GM18907 (cell line): ENCODE results near the gene PDCD1LG2.

Experiments used
- ATAC-seq: cut with Tn5 transposase; IDR thresholded peaks from one replicate; pipeline ENCODE4 v1.9.1; 2021; ENCODE audit warnings: mild to moderate bottlenecking, moderate library complexity; ENCODE audit not compliant: unreplicated experiment

PDCD1LG2 gene

GRCh38 chr9:5529683-5530221 is 19.4 kb downstream of the PDCD1LG2 start:
- ATAC-seq: peak; percentile 55

GRCh38 chr9:5531101-5531882 is 21.0 kb downstream of the PDCD1LG2 start:
- ATAC-seq: peak; percentile 43

- ATAC-seq: no peak
Observed at GRCh38 chr9:5532306-5532705, 22.0 kb downstream of the PDCD1LG2 start.

- no peak for ATAC-seq
Observed at GRCh38 chr9:5532790-5533189, 22.5 kb downstream of the PDCD1LG2 start.

GRCh38 chr9:5536684-5537083 is 26.4 kb downstream of the PDCD1LG2 start:
- ATAC-seq: peak; percentile 47

GRCh38 chr9:5543875-5544702 is 33.8 kb downstream of the PDCD1LG2 start:
- no peak for ATAC-seq

GRCh38 chr9:5549658-5550650 is 39.6 kb downstream of the PDCD1LG2 start:
- no peak for ATAC-seq

GRCh38 chr9:5551368-5552150 is 41.2 kb downstream of the PDCD1LG2 start:
- no peak for ATAC-seq

GRCh38 chr9:5552301-5552700 is 42.0 kb downstream of the PDCD1LG2 start:
- ATAC-seq: no peak

GRCh38 chr9:5553211-5553610 is 42.9 kb downstream of the PDCD1LG2 start:
- ATAC-seq: no peak

GRCh38 chr9:5554254-5554653 is 43.9 kb downstream of the PDCD1LG2 start:
- no peak for ATAC-seq

GRCh38 chr9:5556101-5556705 is 45.9 kb downstream of the PDCD1LG2 start:
- no peak for ATAC-seq

- ATAC-seq: peak; percentile 73
Observed at GRCh38 chr9:5557606-5558587, 47.6 kb downstream of the PDCD1LG2 start.

- no peak for ATAC-seq
Observed at GRCh38 chr9:5559659-5560058, 49.3 kb downstream of the PDCD1LG2 start.

GRCh38 chr9:5560443-5561100 is 50.2 kb downstream of the PDCD1LG2 start:
- ATAC-seq: no peak

GRCh38 chr9:5561828-5562488 is 51.6 kb downstream of the PDCD1LG2 start:
- ATAC-seq: no peak

- ATAC-seq: no peak
Observed at GRCh38 chr9:5562806-5563416, 52.6 kb downstream of the PDCD1LG2 start.
